ENCODE measurements around the gene PMEL.

PMEL gene

DNA sequence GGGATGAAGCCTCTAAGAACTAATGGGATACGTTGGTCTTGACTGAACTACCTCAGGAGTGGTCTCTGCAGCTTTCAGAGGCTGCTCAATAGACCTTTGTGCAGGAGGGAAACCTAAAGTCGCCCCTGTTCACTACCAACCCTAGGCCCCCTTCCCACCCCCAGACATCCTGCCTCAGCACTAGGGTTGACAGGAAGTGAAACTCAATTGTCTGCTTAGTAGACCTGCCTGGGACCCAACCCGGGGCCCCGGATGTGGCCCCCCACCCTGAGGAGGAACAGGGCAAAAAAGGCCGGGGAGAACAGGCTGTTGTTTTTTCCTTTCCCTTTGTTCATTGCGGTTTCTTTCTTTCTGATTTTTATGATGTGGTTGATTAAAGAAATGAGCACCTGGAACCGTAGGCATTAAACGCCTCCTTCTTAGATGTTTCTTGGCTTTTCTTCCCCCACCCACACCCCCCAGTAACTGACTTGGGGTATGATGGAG lies 36.5 kb downstream of the PMEL start:
- H3K4ac ChIP-seq (ENCODE audit: low read length), result no peak overlapping the region
- H3K36me3 ChIP-seq (replicated peaks in 1 of 2; ENCODE audit: control insufficient read depth in 2 of 2, insufficient read depth in 2 of 2, low read length in 2 of 2), result peaks cover 5 to 18% of the 10 kb centered on the region in 2 donors
- DNase-seq (ENCODE audit: low spot score), result no peak
- no peak overlapping the region for H4K8ac ChIP-seq (ENCODE audit: low read depth, low read length)
- H2AK5ac ChIP-seq (ENCODE audit: low read depth, low read length), result no peak overlapping the region
- H3K9ac ChIP-seq (ENCODE audit: low read depth, low read length, poor library complexity), result no peak overlapping the region
- no peak overlapping the region for H3K4me3 ChIP-seq (ENCODE audit: low read length in 2 of 2)
- peaks cover 14 to 25% of the 10 kb centered on the region in 2 donors for H3K4me1 ChIP-seq (ENCODE audit: control insufficient read depth in 2 of 2, insufficient read depth in 1 of 2, low read depth in 1 of 2, low read length in 2 of 2)
- H3K18ac ChIP-seq (ENCODE audit: low read length), result no peak overlapping the region
- H2BK12ac ChIP-seq (ENCODE audit: low read length), result no peak overlapping the region
- no peak overlapping the region for H2BK15ac ChIP-seq (ENCODE audit: low read length)
- no peaks in the 10 kb centered on the region for H3K9me3 ChIP-seq (replicated peaks in 1 of 2; ENCODE audit: control insufficient read depth in 2 of 2, insufficient read depth in 1 of 2, low read depth in 1 of 2, low read length in 2 of 2)
- no peaks in the 10 kb centered on the region for H3K79me1 ChIP-seq (ENCODE audit: low read depth, low read length)
- no peak overlapping the region for H2BK5ac ChIP-seq (ENCODE audit: low read length)
- no peak overlapping the region for H3K4me2 ChIP-seq (ENCODE audit: insufficient read depth, low read length, poor library complexity, severe bottlenecking)
- H4K91ac ChIP-seq (ENCODE audit: low read depth, low read length, poor library complexity), result no peak overlapping the region
- peaks cover 4 to 28% (median 20%) of the 10 kb centered on the region in 3 experiments for H3K27me3 ChIP-seq (ENCODE audit: control insufficient read depth in 3 of 3, insufficient read depth in 3 of 3, low read depth in 1 of 3, low read length in 3 of 3)
- no peak overlapping the region for H3K14ac ChIP-seq (ENCODE audit: low read length)
- H3K23ac ChIP-seq (ENCODE audit: low read depth, low read length, poor library complexity), result no peak overlapping the region
- WGBS, 2 donors (ENCODE audit: extremely low coverage in 2 of 2, insufficient read length in 2 of 2, insufficient replicate concordance in 1 of 2), result no CpG with 5 or more reads among the region's 8 CpGs
- no peak overlapping the region for H2BK120ac ChIP-seq (ENCODE audit: low read depth, low read length)
- no peak overlapping the region for H3K27ac ChIP-seq (replicated peaks; ENCODE audit: low read length)
- no peak overlapping the region for H2AFZ ChIP-seq (ENCODE audit: low read length)

DNA sequence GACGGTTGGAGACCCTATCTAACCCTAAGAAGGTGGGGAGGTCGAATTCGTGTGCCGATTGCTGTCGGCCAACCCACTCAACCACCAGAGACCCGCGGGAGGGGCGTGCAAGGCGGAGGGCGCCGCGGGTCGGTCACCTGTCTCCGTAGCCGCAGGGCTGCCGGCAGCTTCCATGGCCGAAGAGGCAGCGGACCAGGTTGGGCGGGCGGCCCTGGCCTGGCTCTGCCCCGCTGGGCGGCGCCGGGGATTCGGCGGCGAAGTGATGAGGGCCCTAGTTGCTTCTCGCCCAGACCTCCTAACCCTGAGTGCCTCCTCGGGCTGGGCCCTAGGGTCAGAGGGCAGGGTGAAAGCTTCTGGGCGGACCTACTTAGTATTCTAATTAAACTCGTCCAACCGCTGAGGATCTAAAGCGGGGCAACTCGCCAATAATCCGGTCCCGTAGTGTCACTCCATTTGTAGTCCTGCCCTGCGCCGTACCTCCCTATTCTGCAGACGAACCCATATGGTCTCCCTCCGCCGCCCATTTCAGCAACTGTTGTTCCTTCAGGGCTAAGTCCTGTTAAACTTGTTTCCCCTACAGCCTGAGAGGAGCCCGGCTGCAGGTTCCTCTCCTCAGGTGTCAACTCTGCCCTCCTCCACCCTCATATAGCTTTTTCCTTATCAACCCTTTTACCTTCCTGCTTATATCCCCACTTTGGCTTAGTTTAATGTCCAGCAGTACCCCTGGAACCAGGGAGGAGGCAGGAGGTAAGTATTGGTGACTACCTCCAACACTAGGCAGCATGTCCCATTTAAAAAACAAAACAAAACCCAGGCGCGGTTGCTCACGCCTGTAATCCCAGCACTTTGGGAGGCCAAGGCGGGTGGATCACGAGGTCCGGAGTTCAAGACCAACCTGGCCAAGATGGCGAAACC lies 38.0 kb downstream of the PMEL start, which contains the start of gene PYM1:
Gene PYM1, minus strand, starts transcription at position 307 of the 915 bp plus-strand sequence. Its CDS starts 133 bp downstream, at position 174.
- Histone ChIP-seq H2AK5ac (ENCODE audit: low read depth, low read length) (peak within 1 kb of the TSS; percentile 96), H2BK5ac (ENCODE audit: low read length) (peak within 1 kb of the TSS; percentile 100), H3K27ac (replicated peaks; ENCODE audit: low read length) (peak within 1 kb of the TSS; percentile 99)

DNA sequence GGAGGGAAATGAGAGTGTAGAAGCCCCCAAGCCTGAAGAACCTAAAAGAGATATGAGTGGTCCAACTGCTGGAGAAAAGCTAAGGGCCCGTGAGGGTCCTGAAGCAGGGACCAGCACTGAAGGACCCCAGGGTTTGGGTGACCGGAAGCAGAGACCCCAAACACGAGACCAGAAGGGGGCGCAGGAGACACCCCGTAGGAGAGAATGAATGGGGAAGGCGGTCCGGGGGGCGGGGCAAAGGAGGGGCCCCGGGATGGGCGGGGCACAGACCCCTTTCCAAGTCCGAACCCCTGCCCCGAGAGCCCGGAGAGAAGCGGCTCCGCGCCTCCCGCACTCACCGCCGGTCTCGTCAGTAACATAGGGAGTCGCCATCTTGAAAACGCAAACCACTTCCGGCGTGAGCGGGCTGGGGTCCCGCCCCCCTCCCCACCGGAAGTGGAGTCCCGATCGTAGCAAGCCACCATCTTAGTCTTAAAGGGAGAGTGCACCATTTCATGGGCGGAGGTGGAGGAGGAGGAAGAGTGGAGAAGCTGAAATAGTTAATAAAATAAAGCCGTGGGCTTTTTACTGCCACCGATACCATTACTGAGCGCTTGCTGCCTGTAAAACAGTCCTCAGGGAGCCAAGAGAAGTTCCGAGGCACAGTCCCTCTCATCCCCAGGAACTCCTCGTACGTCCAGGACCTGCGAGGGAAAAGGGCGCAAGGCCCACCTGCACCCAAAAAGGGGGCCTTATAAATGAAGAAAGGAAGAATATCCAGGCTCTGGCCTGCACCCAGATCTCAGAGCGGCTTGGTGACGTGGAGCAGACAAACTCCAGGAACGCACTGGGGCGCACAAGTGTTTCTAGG lies 38.9 kb downstream of the PMEL start:
- H3K4me2 ChIP-seq (ENCODE audit: insufficient read depth, low read length, poor library complexity, severe bottlenecking), result peak overlapping the region; percentile 85
- peak overlapping the region; percentile 89 to 94 for H3K4me3 ChIP-seq (ENCODE audit: low read length in 2 of 2)

More for the DNA sequence above, 38.0 kb downstream of the PMEL start, which contains the start of gene PYM1:
- peak; percentile 76 for DNase-seq (ENCODE audit: low spot score)
- H3K9me3 ChIP-seq (replicated peaks in 1 of 2; ENCODE audit: control insufficient read depth in 2 of 2, insufficient read depth in 1 of 2, low read depth in 1 of 2, low read length in 2 of 2), result no peaks in the 10 kb centered on the region
- H3K27me3 ChIP-seq (ENCODE audit: control insufficient read depth in 3 of 3, insufficient read depth in 3 of 3, low read depth in 1 of 3, low read length in 3 of 3), result peaks cover 4 to 15% (median 9%) of the 10 kb centered on the region in 3 experiments
- WGBS, 2 donors (ENCODE audit: extremely low coverage in 2 of 2, insufficient read length in 2 of 2, insufficient replicate concordance in 1 of 2), result no CpG with 5 or more reads among the region's 49 CpGs
- H3K4me1 ChIP-seq (ENCODE audit: control insufficient read depth in 2 of 2, insufficient read depth in 1 of 2, low read depth in 1 of 2, low read length in 2 of 2), result peaks cover 14 to 25% of the 10 kb centered on the region in 2 donors
- H3K9ac ChIP-seq (ENCODE audit: low read depth, low read length, poor library complexity), result peak within 1 kb of the TSS; percentile 96
- no peak within 1 kb of the TSS for H4K8ac ChIP-seq (ENCODE audit: low read depth, low read length)
- peak within 1 kb of the TSS; percentile 86 for H2AFZ ChIP-seq (ENCODE audit: low read length)
- peak within 1 kb of the TSS; percentile 38 for H2BK120ac ChIP-seq (ENCODE audit: low read depth, low read length)
- peak within 1 kb of the TSS; percentile 96 for H2BK15ac ChIP-seq (ENCODE audit: low read length)
- peak within 1 kb of the TSS; percentile 89 to 94 for H3K4me3 ChIP-seq (ENCODE audit: low read length in 2 of 2)
- H3K4ac ChIP-seq (ENCODE audit: low read length), result no peak within 1 kb of the TSS
- no peak within 1 kb of the TSS for H4K91ac ChIP-seq (ENCODE audit: low read depth, low read length, poor library complexity)
- peak within 1 kb of the TSS; percentile 98 for H3K18ac ChIP-seq (ENCODE audit: low read length)
- H3K36me3 ChIP-seq (replicated peaks in 1 of 2; ENCODE audit: control insufficient read depth in 2 of 2, insufficient read depth in 2 of 2, low read length in 2 of 2), result peaks cover 5 to 31% of the 10 kb centered on the region in 2 donors
- peaks cover 2% of the 10 kb centered on the region for H3K79me1 ChIP-seq (ENCODE audit: low read depth, low read length)
- peak within 1 kb of the TSS; percentile 85 for H3K4me2 ChIP-seq (ENCODE audit: insufficient read depth, low read length, poor library complexity, severe bottlenecking)
- peak within 1 kb of the TSS; percentile 97 for H3K23ac ChIP-seq (ENCODE audit: low read depth, low read length, poor library complexity)
- peak within 1 kb of the TSS; percentile 82 for H2BK12ac ChIP-seq (ENCODE audit: low read length)
- H3K14ac ChIP-seq (ENCODE audit: low read length), result no peak within 1 kb of the TSS

More for the DNA sequence above, 38.9 kb downstream of the PMEL start:
- Histone ChIP-seq H2BK15ac (ENCODE audit: low read length) (peak overlapping the region; percentile 96), H4K8ac (ENCODE audit: low read depth, low read length) (no peak overlapping the region), H2BK12ac (ENCODE audit: low read length) (peak overlapping the region; percentile 82), H3K14ac (ENCODE audit: low read length) (no peak overlapping the region), H3K23ac (ENCODE audit: low read depth, low read length, poor library complexity) (peak overlapping the region; percentile 97), H2AK5ac (ENCODE audit: low read depth, low read length) (peak overlapping the region; percentile 96), H3K18ac (ENCODE audit: low read length) (peak overlapping the region; percentile 98), H3K27ac (replicated peaks; ENCODE audit: low read length) (peak overlapping the region; percentile 99), H3K9me3 (replicated peaks in 1 of 2; ENCODE audit: control insufficient read depth in 2 of 2, insufficient read depth in 1 of 2, low read depth in 1 of 2, low read length in 2 of 2) (no peaks in the 10 kb centered on the region), H3K36me3 (replicated peaks in 1 of 2; ENCODE audit: control insufficient read depth in 2 of 2, insufficient read depth in 2 of 2, low read length in 2 of 2) (peaks cover 8 to 40% of the 10 kb centered on the region in 2 donors), H3K9ac (ENCODE audit: low read depth, low read length, poor library complexity) (peak overlapping the region; percentile 96), H2BK120ac (ENCODE audit: low read depth, low read length) (peak overlapping the region; percentile 38), H4K91ac (ENCODE audit: low read depth, low read length, poor library complexity) (no peak overlapping the region), H2AFZ (ENCODE audit: low read length) (peak overlapping the region; percentile 86), H3K27me3 (ENCODE audit: control insufficient read depth in 3 of 3, insufficient read depth in 3 of 3, low read depth in 1 of 3, low read length in 3 of 3) (peaks cover 0 to 7% (median 0%) of the 10 kb centered on the region in 3 experiments), H3K4me1 (ENCODE audit: control insufficient read depth in 2 of 2, insufficient read depth in 1 of 2, low read depth in 1 of 2, low read length in 2 of 2) (peaks cover 12 to 19% of the 10 kb centered on the region in 2 donors), H3K4ac (ENCODE audit: low read length) (no peak overlapping the region), H3K79me1 (ENCODE audit: low read depth, low read length) (peaks cover 2% of the 10 kb centered on the region), H2BK5ac (ENCODE audit: low read length) (peak overlapping the region; percentile 100)
- WGBS, 2 donors (ENCODE audit: extremely low coverage in 2 of 2, insufficient read length in 2 of 2, insufficient replicate concordance in 1 of 2), result no CpG with 5 or more reads among the region's 42 CpGs
- peak; percentile 86 for DNase-seq (ENCODE audit: low spot score)
